ENCODE results near the gene PTK6.

PTK6 gene

GRCh38 chr20:63574829-63575743 is 37.9 kb upstream of the PTK6 start:
- H3K79me2 ChIP-seq (ENCODE audit: control insufficient read depth, low read length): no peaks in the 10 kb centered on the region
- no peak for TF ChIP-seq EZH2phosphoT487 (IDR thresholded peaks at IDR 0.05; ENCODE audit: borderline replicate concordance, low read length)
- no peak for TF ChIP-seq CTCF (IDR thresholded peaks at IDR 0.05; ENCODE audit: low read depth, low read length, poor library complexity, severe bottlenecking)
- no peak overlapping the region for H3K27ac ChIP-seq (ENCODE audit: low read depth, low read length)
- H3K27me3 ChIP-seq (ENCODE audit: control insufficient read depth, low read length): peaks cover 15% of the 10 kb centered on the region
- H3K4me1 ChIP-seq (ENCODE audit: control insufficient read depth, low read length): peaks cover 7% of the 10 kb centered on the region
- no peaks in the 10 kb centered on the region for H3K9me2 ChIP-seq (replicated peaks; ENCODE audit: control insufficient read depth, low read length)
- H3F3A ChIP-seq (ENCODE audit: control insufficient read depth, insufficient read depth): no peaks in the 10 kb centered on the region
- no peaks in the 10 kb centered on the region for H3K9me3 ChIP-seq (ENCODE audit: control insufficient read depth, insufficient read depth, low read length)
- no peaks in the 10 kb centered on the region for H3K36me3 ChIP-seq (ENCODE audit: control insufficient read depth, low read length)
- H4K20me1 ChIP-seq (ENCODE audit: control insufficient read depth, insufficient read depth, low read depth, low read length): no peaks in the 10 kb centered on the region
- H3K4me2 ChIP-seq (ENCODE audit: low read length): peak overlapping the region; percentile 82; the same call in 1 of the 2 replicates
- H3K4me3 ChIP-seq (ENCODE audit: low read length): no peak overlapping the region

- TF ChIP-seq CTCF (IDR thresholded peaks at IDR 0.05; ENCODE audit: low read depth, low read length, poor library complexity, severe bottlenecking): no peak
- TF ChIP-seq EZH2phosphoT487 (IDR thresholded peaks at IDR 0.05; ENCODE audit: borderline replicate concordance, low read length): no peak
- peaks cover 7% of the 10 kb centered on the region for H3K4me1 ChIP-seq (ENCODE audit: control insufficient read depth, low read length)
- no peaks in the 10 kb centered on the region for H3K9me2 ChIP-seq (replicated peaks; ENCODE audit: control insufficient read depth, low read length)
- H4K20me1 ChIP-seq (ENCODE audit: control insufficient read depth, insufficient read depth, low read depth, low read length): no peaks in the 10 kb centered on the region
- H3K36me3 ChIP-seq (ENCODE audit: control insufficient read depth, low read length): no peaks in the 10 kb centered on the region
- H3K27me3 ChIP-seq (ENCODE audit: control insufficient read depth, low read length): peaks cover 13% of the 10 kb centered on the region
- H3K27ac ChIP-seq (ENCODE audit: low read depth, low read length): no peak within 1 kb of the TSS
- H3K4me3 ChIP-seq (ENCODE audit: low read length): peak within 1 kb of the TSS; percentile 67
- H3K9me3 ChIP-seq (ENCODE audit: control insufficient read depth, insufficient read depth, low read length): no peaks in the 10 kb centered on the region
- no peaks in the 10 kb centered on the region for H3K79me2 ChIP-seq (ENCODE audit: control insufficient read depth, low read length)
- H3F3A ChIP-seq (ENCODE audit: control insufficient read depth, insufficient read depth): no peaks in the 10 kb centered on the region
- H3K4me2 ChIP-seq (ENCODE audit: low read length): peak within 1 kb of the TSS; percentile 82
Measured at GRCh38 chr20:63574156-63574828, 37.1 kb upstream of the PTK6 start, which contains the start of gene HELZ2. HELZ2 (minus strand) TSS chr20:63574239; CDS start chr20:63572385, 1,854 bp downstream.

- H3K36me3 ChIP-seq (ENCODE audit: control insufficient read depth, low read length): no peaks in the 10 kb centered on the region
- H4K20me1 ChIP-seq (ENCODE audit: control insufficient read depth, insufficient read depth, low read depth, low read length): no peaks in the 10 kb centered on the region
- H3K27me3 ChIP-seq (ENCODE audit: control insufficient read depth, low read length): peaks cover 19% of the 10 kb centered on the region
- no peaks in the 10 kb centered on the region for H3K79me2 ChIP-seq (ENCODE audit: control insufficient read depth, low read length)
- TF ChIP-seq CTCF (IDR thresholded peaks at IDR 0.05; ENCODE audit: low read depth, low read length, poor library complexity, severe bottlenecking) (no peak), EZH2phosphoT487 (IDR thresholded peaks at IDR 0.05; ENCODE audit: borderline replicate concordance, low read length) (no peak)
- no peaks in the 10 kb centered on the region for H3F3A ChIP-seq (ENCODE audit: control insufficient read depth, insufficient read depth)
- H3K27ac ChIP-seq (ENCODE audit: low read depth, low read length): no peak overlapping the region
- peak overlapping the region; percentile 67 for H3K4me3 ChIP-seq (ENCODE audit: low read length)
- no peaks in the 10 kb centered on the region for H3K9me2 ChIP-seq (replicated peaks; ENCODE audit: control insufficient read depth, low read length)
- no peaks in the 10 kb centered on the region for H3K9me3 ChIP-seq (ENCODE audit: control insufficient read depth, insufficient read depth, low read length)
- H3K4me2 ChIP-seq (ENCODE audit: low read length): peak overlapping the region; percentile 72
- peaks cover 7% of the 10 kb centered on the region for H3K4me1 ChIP-seq (ENCODE audit: control insufficient read depth, low read length)
Measured at GRCh38 chr20:63573647-63574131, 36.5 kb upstream of the PTK6 start.
